DND-41 (cell line): Measurements from ENCODE around the gene CFAP53.

Experiments used
- EZH2 ChIP-seq: IDR thresholded peaks from 3 replicates; pipeline ENCODE4 v1.6.1; 2012; ENCODE audit warnings: borderline replicate concordance, low read depth, mild to moderate bottlenecking, moderate library complexity, low read length, inconsistent platforms; ENCODE audit not compliant: severe bottlenecking
- TF ChIP-seq, protein P1 (sequence below): IDR thresholded peaks from 2 replicates; pipeline ENCODE4 v1.5.1; 2012; ENCODE audit warnings: borderline replicate concordance, low read length, moderate library complexity, mild to moderate bottlenecking; ENCODE audit not compliant: poor library complexity, severe bottlenecking; ENCODE audit errors: extremely low read depth

DNA sequence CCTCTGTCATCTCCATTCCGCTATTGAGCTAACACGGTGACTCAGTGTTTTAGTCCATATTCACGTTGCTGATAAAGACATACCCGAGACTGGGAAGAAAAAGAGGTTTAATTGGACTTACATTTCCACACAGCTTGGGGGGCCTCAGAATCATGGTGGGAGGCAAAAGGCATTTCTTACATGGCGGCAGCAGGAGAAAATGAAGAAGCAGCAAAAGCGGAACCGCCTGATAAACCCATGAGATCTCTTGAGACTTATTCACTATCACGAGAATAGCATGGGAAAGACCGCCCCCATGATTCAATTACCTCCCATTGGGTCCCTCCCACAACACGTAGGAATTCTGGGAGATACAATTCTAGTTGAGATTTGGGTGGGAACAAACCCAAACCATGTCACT, 43.8 kb upstream of the CFAP53 start:
- TF ChIP-seq, protein P1, sequence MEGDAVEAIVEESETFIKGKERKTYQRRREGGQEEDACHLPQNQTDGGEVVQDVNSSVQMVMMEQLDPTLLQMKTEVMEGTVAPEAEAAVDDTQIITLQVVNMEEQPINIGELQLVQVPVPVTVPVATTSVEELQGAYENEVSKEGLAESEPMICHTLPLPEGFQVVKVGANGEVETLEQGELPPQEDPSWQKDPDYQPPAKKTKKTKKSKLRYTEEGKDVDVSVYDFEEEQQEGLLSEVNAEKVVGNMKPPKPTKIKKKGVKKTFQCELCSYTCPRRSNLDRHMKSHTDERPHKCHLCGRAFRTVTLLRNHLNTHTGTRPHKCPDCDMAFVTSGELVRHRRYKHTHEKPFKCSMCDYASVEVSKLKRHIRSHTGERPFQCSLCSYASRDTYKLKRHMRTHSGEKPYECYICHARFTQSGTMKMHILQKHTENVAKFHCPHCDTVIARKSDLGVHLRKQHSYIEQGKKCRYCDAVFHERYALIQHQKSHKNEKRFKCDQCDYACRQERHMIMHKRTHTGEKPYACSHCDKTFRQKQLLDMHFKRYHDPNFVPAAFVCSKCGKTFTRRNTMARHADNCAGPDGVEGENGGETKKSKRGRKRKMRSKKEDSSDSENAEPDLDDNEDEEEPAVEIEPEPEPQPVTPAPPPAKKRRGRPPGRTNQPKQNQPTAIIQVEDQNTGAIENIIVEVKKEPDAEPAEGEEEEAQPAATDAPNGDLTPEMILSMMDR, result no peak
- no peak for TF ChIP-seq EZH2
